GM19468 (cell line): Measurements from ENCODE around the gene ZNF358.

Experiments
- ATAC-seq: cut with Tn5 transposase; IDR thresholded peaks from one replicate; pipeline ENCODE4 v1.9.1; 2021; ENCODE audit warnings: mild to moderate bottlenecking, moderate library complexity, moderate number of reproducible peaks; ENCODE audit not compliant: unreplicated experiment; ENCODE audit errors: extremely low read depth

ZNF358 gene

GRCh38 chr19:7515645-7516151, at the start of gene ZNF358:
Gene ZNF358, plus strand, starts transcription at chr19:7516103. Its CDS starts 3,140 bp downstream, at chr19:7519243.
- no peak for ATAC-seq

GRCh38 chr19:7467009-7467989, 48.6 kb upstream of the ZNF358 start:
- ATAC-seq: no peak

GRCh38 chr19:7468840-7469239, 47.1 kb upstream of the ZNF358 start:
- no peak for ATAC-seq

GRCh38 chr19:7469669-7470285, 46.1 kb upstream of the ZNF358 start:
- ATAC-seq: no peak

GRCh38 chr19:7470540-7471305, 45.2 kb upstream of the ZNF358 start:
- no peak for ATAC-seq

- no peak for ATAC-seq
Measured at GRCh38 chr19:7471696-7472615, 43.9 kb upstream of the ZNF358 start.

- no peak for ATAC-seq
Measured at GRCh38 chr19:7475665-7476064, 40.2 kb upstream of the ZNF358 start.

- no peak for ATAC-seq
Measured at GRCh38 chr19:7476241-7476640, 39.7 kb upstream of the ZNF358 start.

- ATAC-seq: no peak
Measured at GRCh38 chr19:7476777-7477494, 39.0 kb upstream of the ZNF358 start.

- ATAC-seq: no peak
Measured at GRCh38 chr19:7477758-7478157, 38.1 kb upstream of the ZNF358 start.

- no peak for ATAC-seq
Measured at GRCh38 chr19:7478173-7478842, 37.6 kb upstream of the ZNF358 start.

- ATAC-seq: no peak
Measured at GRCh38 chr19:7478843-7479227, 37.1 kb upstream of the ZNF358 start.

GRCh38 chr19:7480222-7480969, 35.5 kb upstream of the ZNF358 start:
- no peak for ATAC-seq

- no peak for ATAC-seq
Measured at GRCh38 chr19:7480970-7481255, 35.0 kb upstream of the ZNF358 start.

GRCh38 chr19:7482584-7483439, 33.1 kb upstream of the ZNF358 start:
- no peak for ATAC-seq

- no peak for ATAC-seq
Measured at GRCh38 chr19:7483720-7484201, 32.1 kb upstream of the ZNF358 start.

GRCh38 chr19:7486923-7487322, 29.0 kb upstream of the ZNF358 start:
- no peak for ATAC-seq
